ENCODE measurements around the gene OR7G2.
"Not testable (repeated sequence)": the region's sequence is repeated elsewhere in the genome, so short reads cannot be mapped to it uniquely, and the experiment has no call there.

OR7G2 gene

DNA sequence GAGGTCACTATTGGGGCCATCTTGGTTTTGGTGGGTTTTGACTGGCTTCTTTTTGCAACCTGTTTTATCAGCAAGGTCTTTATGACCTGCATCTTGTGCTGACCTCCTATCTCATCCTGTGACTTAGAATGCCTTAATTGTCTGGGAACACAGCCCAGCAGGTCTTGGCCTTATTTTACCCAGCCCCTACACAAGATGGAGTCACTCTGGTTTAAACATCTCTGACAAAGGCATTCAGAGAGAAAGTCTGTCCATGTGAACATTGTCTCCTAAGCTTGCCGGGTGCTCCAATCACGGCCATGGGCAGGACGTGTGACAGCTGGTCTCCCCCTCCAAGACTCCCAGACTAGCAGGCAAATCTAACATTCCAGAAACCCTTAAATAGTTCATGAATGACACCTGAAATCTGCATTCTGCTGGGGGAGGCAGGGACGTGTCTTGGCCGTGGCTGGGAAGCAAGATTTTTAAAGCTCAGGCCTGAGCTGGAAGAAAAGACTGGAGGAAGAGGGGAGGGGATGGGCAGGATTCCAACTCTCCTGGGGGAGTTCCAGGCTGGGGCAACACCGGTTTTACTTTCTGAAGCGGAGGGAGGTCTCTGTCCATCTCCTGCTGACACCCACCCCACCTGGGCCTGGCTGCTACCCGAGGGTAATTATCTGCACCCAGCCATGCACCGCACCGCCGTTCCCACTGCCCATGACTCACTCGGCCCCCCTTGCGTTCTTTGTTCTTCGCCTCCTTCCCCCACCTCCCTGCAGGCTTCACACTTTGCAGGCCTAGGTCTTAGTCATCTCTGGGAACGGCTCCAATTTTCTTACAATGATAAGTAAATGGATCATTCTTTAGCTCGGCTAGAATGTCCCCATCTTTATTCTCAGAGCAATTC is 32.0 kb downstream of the OR7G2 start:
- Histone ChIP-seq H3K4me1 (ENCODE audit: control insufficient read depth, insufficient read depth, low read length, unreplicated experiment) (peaks cover 5% of the 10 kb centered on the region), H2AFZ (ENCODE audit: low read length, unreplicated experiment) (no peak overlapping the region), H3K79me2 (ENCODE audit: control insufficient read depth, insufficient read depth, low read length, unreplicated experiment) (no peaks in the 10 kb centered on the region), H3K4me3 (ENCODE audit: low read depth, low read length) (no peak overlapping the region), H3K27me3 (ENCODE audit: insufficient read depth, low read length) (no peaks in the 10 kb centered on the region), H3K27ac (ENCODE audit: low read depth, low read length) (no peak overlapping the region), H3K36me3 (ENCODE audit: insufficient read depth, low read length) (no peaks in the 10 kb centered on the region)

DNA sequence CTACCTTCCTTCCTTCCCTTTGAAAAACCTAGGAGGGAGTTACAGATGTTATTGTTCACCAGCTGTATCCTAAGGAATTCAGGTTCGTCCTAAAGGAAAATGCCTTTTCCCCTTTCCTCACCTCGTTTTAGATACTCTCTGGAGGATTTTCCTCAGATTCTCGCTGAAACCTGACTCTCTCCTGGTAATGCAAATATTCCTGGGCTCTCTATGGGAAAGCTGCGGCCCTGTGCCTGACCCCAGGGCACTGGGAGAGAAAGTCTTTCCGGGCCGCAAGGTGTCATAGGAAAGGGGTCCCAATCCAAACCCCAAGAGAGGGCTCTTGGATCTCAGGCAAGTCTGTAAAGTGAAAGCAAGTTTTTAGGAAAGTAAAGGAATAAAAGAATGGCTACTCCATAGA is 33.5 kb downstream of the OR7G2 start:
- Histone ChIP-seq H3K27ac (ENCODE audit: low read depth, low read length) (no peak overlapping the region), H3K36me3 (ENCODE audit: insufficient read depth, low read length) (no peaks in the 10 kb centered on the region), H3K4me1 (ENCODE audit: control insufficient read depth, insufficient read depth, low read length, unreplicated experiment) (peaks cover 5% of the 10 kb centered on the region), H3K79me2 (ENCODE audit: control insufficient read depth, insufficient read depth, low read length, unreplicated experiment) (no peaks in the 10 kb centered on the region), H3K27me3 (ENCODE audit: insufficient read depth, low read length) (no peaks in the 10 kb centered on the region), H2AFZ (ENCODE audit: low read length, unreplicated experiment) (no peak overlapping the region), H3K4me3 (ENCODE audit: low read depth, low read length) (no peak overlapping the region)

DNA sequence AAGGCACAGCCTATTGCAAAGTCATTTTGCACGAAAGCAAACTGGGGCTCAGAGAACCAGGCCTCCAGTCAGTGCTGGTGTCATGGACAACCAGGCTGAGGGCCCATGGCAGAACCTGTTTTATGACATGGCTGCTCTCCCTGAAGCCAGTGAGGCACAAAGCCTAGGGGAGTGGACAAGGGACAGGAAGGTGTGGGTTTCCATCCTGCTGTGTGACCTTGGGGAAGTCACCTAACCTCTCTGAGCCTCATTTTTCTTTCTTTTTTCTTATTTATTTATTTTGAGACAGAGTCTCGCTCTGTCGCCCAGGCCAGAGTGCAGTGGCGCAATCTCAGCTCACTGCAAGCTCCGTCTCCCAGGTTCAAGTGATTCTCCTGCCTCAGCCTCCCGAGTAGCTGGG is 35.6 kb downstream of the OR7G2 start:
- H3K27me3 ChIP-seq (ENCODE audit: insufficient read depth, low read length), result not testable (repeated sequence)

DNA sequence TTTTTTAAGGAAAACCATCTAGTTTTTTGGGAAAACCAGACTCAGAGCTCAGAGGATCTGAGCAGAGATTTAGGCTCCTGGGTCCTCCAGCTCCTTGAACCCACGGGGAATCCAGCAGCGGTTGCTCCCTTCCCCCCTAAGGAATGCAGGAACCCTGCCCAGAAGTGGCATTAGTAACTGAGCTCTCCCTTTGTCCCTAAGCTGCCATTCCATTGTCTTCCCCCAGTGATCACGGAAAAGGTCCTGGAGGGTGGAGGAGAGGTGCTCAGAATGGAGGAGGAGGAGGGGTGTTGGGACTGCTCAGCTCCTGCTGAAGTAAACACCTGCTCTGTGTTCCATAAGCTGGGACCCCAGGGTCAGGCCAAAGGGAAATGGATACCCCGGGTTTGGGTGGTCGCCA is 37.2 kb downstream of the OR7G2 start:
- H3K4me1 ChIP-seq (ENCODE audit: control insufficient read depth, insufficient read depth, low read length, unreplicated experiment), result peaks cover under 1% of the 10 kb centered on the region
- no peak overlapping the region for H2AFZ ChIP-seq (ENCODE audit: low read length, unreplicated experiment)
- no peak overlapping the region for H3K27ac ChIP-seq (ENCODE audit: low read depth, low read length)
- no peaks in the 10 kb centered on the region for H3K36me3 ChIP-seq (ENCODE audit: insufficient read depth, low read length)
- no peaks in the 10 kb centered on the region for H3K79me2 ChIP-seq (ENCODE audit: control insufficient read depth, insufficient read depth, low read length, unreplicated experiment)
- no peak overlapping the region for H3K4me3 ChIP-seq (ENCODE audit: low read depth, low read length)
- H3K27me3 ChIP-seq (ENCODE audit: insufficient read depth, low read length), result no peaks in the 10 kb centered on the region

More for the DNA sequence above, 35.6 kb downstream of the OR7G2 start:
- not testable (repeated sequence) for H3K27ac ChIP-seq (ENCODE audit: low read depth, low read length); H3K79me2 ChIP-seq (ENCODE audit: control insufficient read depth, insufficient read depth, low read length, unreplicated experiment); H3K36me3 ChIP-seq (ENCODE audit: insufficient read depth, low read length); H3K4me3 ChIP-seq (ENCODE audit: low read depth, low read length); H3K4me1 ChIP-seq (ENCODE audit: control insufficient read depth, insufficient read depth, low read length, unreplicated experiment); H2AFZ ChIP-seq (ENCODE audit: low read length, unreplicated experiment)

DNA sequence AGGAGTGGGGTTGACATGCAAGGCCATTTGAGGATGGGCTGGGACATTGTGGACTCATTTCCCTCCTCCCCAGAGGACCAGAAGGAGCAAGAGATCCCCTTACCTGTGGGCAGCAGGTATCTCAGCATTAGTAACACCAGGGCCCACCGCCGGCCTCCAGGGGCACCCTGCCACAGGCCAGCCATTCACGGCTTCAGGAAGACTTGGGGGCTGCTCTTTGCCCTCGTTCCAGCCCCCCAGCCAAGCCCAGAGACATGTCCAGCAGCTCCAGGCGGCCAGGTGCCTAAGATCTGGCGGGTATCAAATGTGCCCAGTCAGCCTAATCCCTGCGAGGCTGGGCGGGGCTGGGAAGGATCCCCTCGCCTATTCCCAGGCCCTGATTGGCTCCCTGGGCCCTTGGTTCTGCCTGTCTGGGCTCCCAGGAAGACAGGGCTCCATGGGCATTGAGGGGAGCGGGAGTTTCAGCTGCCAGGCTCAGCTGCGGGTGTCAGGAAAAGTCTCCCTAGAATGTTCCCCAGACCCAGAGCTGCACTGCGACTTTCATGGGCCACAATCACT is 41.7 kb downstream of the OR7G2 start:
- no peak overlapping the region for H3K4me3 ChIP-seq (ENCODE audit: low read depth, low read length)
- H3K27ac ChIP-seq (ENCODE audit: low read depth, low read length), result no peak overlapping the region
- no peaks in the 10 kb centered on the region for H3K79me2 ChIP-seq (ENCODE audit: control insufficient read depth, insufficient read depth, low read length, unreplicated experiment)
- H3K36me3 ChIP-seq (ENCODE audit: insufficient read depth, low read length), result no peaks in the 10 kb centered on the region
- no peak overlapping the region for H2AFZ ChIP-seq (ENCODE audit: low read length, unreplicated experiment)
- no peaks in the 10 kb centered on the region for H3K27me3 ChIP-seq (ENCODE audit: insufficient read depth, low read length)
- no peaks in the 10 kb centered on the region for H3K4me1 ChIP-seq (ENCODE audit: control insufficient read depth, insufficient read depth, low read length, unreplicated experiment)

DNA sequence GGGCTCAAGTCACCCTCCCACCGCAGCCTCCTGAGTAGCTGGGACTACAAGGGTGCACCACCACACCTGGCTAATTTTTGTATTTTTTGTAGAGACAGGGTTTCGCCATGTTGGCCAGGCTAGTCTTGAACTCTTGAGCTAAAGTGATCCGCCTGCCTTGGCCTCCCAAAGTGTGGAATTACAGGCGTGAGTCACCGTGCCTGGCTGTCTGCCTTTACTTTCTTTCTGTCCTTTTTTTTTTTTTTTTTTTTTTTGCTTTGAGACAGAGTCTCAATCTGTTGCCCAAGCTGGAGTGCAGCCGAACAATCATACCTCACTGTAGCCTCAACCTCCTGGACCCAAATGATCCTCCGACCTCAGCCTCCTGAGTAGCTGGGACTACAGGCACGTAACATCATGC is 45.4 kb downstream of the OR7G2 start:
- no peaks in the 10 kb centered on the region for H3K79me2 ChIP-seq (ENCODE audit: control insufficient read depth, insufficient read depth, low read length, unreplicated experiment)
- H3K4me1 ChIP-seq (ENCODE audit: control insufficient read depth, insufficient read depth, low read length, unreplicated experiment), result no peaks in the 10 kb centered on the region
- no peaks in the 10 kb centered on the region for H3K27me3 ChIP-seq (ENCODE audit: insufficient read depth, low read length)
- H2AFZ ChIP-seq (ENCODE audit: low read length, unreplicated experiment), result no peak overlapping the region
- H3K27ac ChIP-seq (ENCODE audit: low read depth, low read length), result no peak overlapping the region
- H3K36me3 ChIP-seq (ENCODE audit: insufficient read depth, low read length), result no peaks in the 10 kb centered on the region
- H3K4me3 ChIP-seq (ENCODE audit: low read depth, low read length), result no peak overlapping the region

DNA sequence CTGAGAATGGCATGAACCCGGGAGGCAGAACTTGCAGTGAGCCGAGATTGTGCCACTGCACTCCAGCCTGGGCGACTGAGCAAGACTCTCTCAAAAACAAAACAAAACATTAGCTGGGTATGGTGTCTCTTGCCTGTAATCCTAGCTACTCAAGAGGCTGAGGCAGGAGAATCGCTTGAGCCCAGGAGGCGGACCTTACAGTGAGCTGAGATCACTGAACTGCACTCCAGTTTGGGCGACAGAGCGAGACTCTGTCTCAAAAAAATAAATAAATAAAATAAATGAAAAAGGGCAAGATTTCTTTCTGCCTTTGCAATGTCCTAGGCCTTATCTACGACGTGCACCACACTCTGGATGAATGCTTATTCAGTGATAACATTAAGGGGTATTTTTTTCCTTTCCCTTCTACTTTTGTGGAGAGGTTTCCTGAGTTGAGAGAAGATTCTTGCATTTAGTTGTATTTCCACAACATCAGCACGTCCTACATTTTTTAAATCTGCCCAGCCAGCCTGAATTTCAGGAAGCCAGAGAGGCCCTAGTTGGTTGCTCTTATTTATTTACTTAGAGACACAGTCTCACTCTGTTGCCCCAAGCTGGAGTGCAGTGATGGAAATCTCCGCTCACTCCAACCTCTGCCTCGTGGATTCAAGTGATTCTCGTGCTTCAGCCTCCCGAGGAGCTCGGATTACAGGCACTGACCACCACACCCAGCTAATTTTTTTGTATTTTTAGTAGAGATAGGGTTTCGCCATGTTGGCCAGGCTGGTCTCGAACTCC is 46.5 kb downstream of the OR7G2 start:
- Histone ChIP-seq H3K79me2 (ENCODE audit: control insufficient read depth, insufficient read depth, low read length, unreplicated experiment) (no peaks in the 10 kb centered on the region), H2AFZ (ENCODE audit: low read length, unreplicated experiment) (no peak overlapping the region), H3K27me3 (ENCODE audit: insufficient read depth, low read length) (no peaks in the 10 kb centered on the region), H3K4me3 (ENCODE audit: low read depth, low read length) (no peak overlapping the region), H3K27ac (ENCODE audit: low read depth, low read length) (no peak overlapping the region), H3K36me3 (ENCODE audit: insufficient read depth, low read length) (no peaks in the 10 kb centered on the region), H3K4me1 (ENCODE audit: control insufficient read depth, insufficient read depth, low read length, unreplicated experiment) (no peaks in the 10 kb centered on the region)

DNA sequence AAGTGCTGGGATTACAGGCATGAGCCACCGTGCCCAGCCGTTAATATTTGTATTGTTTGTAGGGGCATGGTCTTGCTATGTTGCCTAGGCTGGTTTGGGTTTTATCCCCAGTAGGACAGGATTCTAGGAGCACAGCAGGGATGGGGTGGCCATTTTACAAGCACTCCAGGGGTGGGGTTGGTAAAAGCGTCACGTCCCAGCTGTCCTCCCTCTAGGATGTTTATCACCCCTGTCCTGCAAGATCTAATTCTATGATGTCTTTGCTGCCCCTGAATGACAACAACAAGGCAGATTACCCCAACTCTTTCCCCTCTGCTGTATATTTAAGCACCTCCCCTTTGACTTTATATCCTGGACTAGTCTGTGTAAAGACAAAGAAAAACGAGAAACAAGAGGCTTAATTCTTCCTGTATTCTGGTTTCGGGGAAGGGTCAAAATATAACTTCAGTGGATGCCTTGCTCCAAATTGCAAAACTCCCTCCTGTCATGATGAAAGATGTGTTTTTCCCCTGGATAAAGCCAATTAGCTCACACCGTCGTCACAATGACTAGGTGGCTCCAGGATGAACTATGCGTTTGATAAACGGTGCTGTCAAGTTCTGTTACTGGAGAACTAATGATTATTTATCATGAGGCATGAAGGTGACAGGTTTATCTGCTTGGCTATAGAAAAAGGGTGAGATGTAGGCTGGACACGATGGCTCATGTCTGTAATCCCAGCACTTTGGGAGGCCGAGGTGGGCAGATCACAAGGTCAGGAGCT is 48.2 kb downstream of the OR7G2 start:
- Histone ChIP-seq H2AFZ (ENCODE audit: low read length, unreplicated experiment) (no peak overlapping the region), H3K27me3 (ENCODE audit: insufficient read depth, low read length) (no peaks in the 10 kb centered on the region), H3K27ac (ENCODE audit: low read depth, low read length) (no peak overlapping the region), H3K79me2 (ENCODE audit: control insufficient read depth, insufficient read depth, low read length, unreplicated experiment) (no peaks in the 10 kb centered on the region), H3K4me3 (ENCODE audit: low read depth, low read length) (no peak overlapping the region), H3K36me3 (ENCODE audit: insufficient read depth, low read length) (no peaks in the 10 kb centered on the region), H3K4me1 (ENCODE audit: control insufficient read depth, insufficient read depth, low read length, unreplicated experiment) (no peaks in the 10 kb centered on the region)

DNA sequence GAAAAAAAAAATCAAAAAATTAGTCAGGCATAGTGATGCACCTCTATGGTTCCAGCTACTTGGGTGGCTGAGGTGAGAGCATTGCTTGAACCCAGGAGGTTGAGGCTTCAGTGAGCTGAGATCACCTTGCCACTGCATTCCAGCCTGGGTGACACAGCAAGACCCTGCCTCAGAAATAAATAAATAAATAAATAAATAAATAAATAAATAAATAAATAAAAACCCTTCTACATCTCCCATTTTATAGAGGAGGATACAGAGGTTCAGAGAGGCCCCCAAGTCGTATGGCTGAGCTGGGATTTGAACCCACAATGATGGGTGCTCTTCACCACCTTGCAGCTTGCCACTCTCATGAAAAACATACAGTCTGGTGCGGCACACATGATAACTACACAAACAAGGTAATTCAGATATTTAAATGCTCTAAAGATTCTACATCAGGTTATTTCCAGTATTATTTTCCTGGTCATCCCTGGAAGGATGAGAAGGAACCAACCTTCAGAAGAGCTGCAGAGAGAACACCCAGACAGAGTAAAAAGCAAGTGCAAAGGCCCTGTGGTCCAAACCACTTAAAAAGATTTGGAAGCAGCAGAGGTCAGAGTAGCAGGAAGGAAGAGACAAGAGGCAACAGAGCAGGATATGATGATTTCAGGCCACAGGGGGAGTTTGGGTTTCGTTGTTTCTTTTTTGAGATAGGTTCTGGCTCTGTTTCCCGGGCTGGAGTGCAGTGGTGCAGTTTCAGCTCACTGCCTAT is 49.6 kb downstream of the OR7G2 start:
- no peaks in the 10 kb centered on the region for H3K4me1 ChIP-seq (ENCODE audit: control insufficient read depth, insufficient read depth, low read length, unreplicated experiment)

DNA sequence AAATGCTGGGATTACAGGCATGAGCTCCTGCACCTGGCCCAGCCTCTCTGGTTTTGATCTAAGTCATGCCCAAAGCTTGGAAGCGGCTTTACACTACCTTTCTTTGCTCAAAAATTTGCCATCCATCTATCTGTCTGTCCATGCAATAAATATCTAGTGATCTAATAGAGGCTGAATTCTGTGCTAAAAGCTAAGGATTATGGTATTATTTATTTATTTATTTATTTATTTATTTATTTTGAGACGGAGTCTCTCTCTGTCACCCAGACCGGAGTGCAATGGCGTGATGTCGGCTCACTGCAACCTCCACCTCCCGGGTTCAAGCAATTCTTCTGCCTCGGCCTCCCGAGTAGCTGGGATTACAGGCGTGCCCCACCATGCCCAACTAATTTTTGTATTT is 51.1 kb downstream of the OR7G2 start:
- H3K27ac ChIP-seq (ENCODE audit: low read depth, low read length); H3K36me3 ChIP-seq (ENCODE audit: insufficient read depth, low read length); H3K4me1 ChIP-seq (ENCODE audit: control insufficient read depth, insufficient read depth, low read length, unreplicated experiment): not testable (repeated sequence)

More for the DNA sequence above, 49.6 kb downstream of the OR7G2 start:
- Histone ChIP-seq H2AFZ (ENCODE audit: low read length, unreplicated experiment) (no peak overlapping the region), H3K4me3 (ENCODE audit: low read depth, low read length) (no peak overlapping the region), H3K36me3 (ENCODE audit: insufficient read depth, low read length) (no peaks in the 10 kb centered on the region), H3K79me2 (ENCODE audit: control insufficient read depth, insufficient read depth, low read length, unreplicated experiment) (no peaks in the 10 kb centered on the region), H3K27ac (ENCODE audit: low read depth, low read length) (no peak overlapping the region), H3K27me3 (ENCODE audit: insufficient read depth, low read length) (no peaks in the 10 kb centered on the region)

More for the DNA sequence above, 51.1 kb downstream of the OR7G2 start:
- H3K4me3 ChIP-seq (ENCODE audit: low read depth, low read length); H3K79me2 ChIP-seq (ENCODE audit: control insufficient read depth, insufficient read depth, low read length, unreplicated experiment); H2AFZ ChIP-seq (ENCODE audit: low read length, unreplicated experiment); H3K27me3 ChIP-seq (ENCODE audit: insufficient read depth, low read length): not testable (repeated sequence)

Data from ACC112 (cell line).